Activated T-cell treated with anti-CD3 and anti-CD28 coated beads for 1 hour (primary cell): ENCODE data around the gene SLC22A31.

ENCODE experiments used
- DNase-seq: peaks from one replicate; pipeline ENCODE4 v3.0.0-alpha.2; 2020; ENCODE audit warnings: low read depth

The SLC22A31 gene

GRCh38 chr16:89164847-89165680 lies 35.3 kb downstream of the SLC22A31 start:
- no peak for DNase-seq

- DNase-seq: no peak
These were observed 35.9 kb downstream of the SLC22A31 start for GRCh38 chr16:89164436-89164835.

- DNase-seq: no peak
These were observed 37.0 kb downstream of the SLC22A31 start for GRCh38 chr16:89163297-89163696.

- no peak for DNase-seq
These were observed 38.3 kb downstream of the SLC22A31 start for GRCh38 chr16:89161763-89162713.

GRCh38 chr16:89160977-89161701 lies 39.2 kb downstream of the SLC22A31 start:
- no peak for DNase-seq

GRCh38 chr16:89159850-89160354 lies 40.4 kb downstream of the SLC22A31 start:
- no peak for DNase-seq

- no peak for DNase-seq
These were observed 41.1 kb downstream of the SLC22A31 start for GRCh38 chr16:89159066-89159849.

GRCh38 chr16:89157778-89158177 lies 42.6 kb downstream of the SLC22A31 start:
- no peak for DNase-seq

GRCh38 chr16:89156740-89157645 lies 43.3 kb downstream of the SLC22A31 start:
- no peak for DNase-seq

- no peak for DNase-seq
These were observed 44.2 kb downstream of the SLC22A31 start for GRCh38 chr16:89155851-89156739.

- no peak for DNase-seq
These were observed 45.1 kb downstream of the SLC22A31 start for GRCh38 chr16:89155184-89155679.

- no peak for DNase-seq
These were observed 45.8 kb downstream of the SLC22A31 start for GRCh38 chr16:89154390-89155183.

GRCh38 chr16:89153848-89154271 lies 46.5 kb downstream of the SLC22A31 start:
- DNase-seq: no peak

- no peak for DNase-seq
These were observed 47.3 kb downstream of the SLC22A31 start for GRCh38 chr16:89152831-89153700.

- no peak for DNase-seq
These were observed 49.4 kb downstream of the SLC22A31 start for GRCh38 chr16:89150981-89151380.

- no peak for DNase-seq
These were observed 50.1 kb downstream of the SLC22A31 start for GRCh38 chr16:89150090-89150835.
